ENCODE results near the gene TNFRSF1A. TPM values are rescaled to one million over a fixed set of nuclear protein-coding genes. Genes with fewer than 3 reads are reported as not detected.
A peak's percentile ranks its signal among the peaks of the same experiment; 100 is the strongest.

The TNFRSF1A gene
- total RNA-seq, 1 experiment from 2014 or later, result 59.9 TPM

- H3K23ac ChIP-seq (ENCODE audit: insufficient read length, low read depth, low read length), result no peak overlapping the region
- H3K27ac Mint-ChIP-seq, result peak overlapping the region; percentile 21 to 59 (median 47); a peak in 4 of 7 replicates
- H3K27me3 ChIP-seq (ENCODE audit: insufficient read depth, low read length), result no peaks in the 10 kb centered on the region
- peaks cover 7% of the 10 kb centered on the region; the same call in 1 of the 2 replicates for H3K79me2 ChIP-seq (ENCODE audit: insufficient read depth, low read length)
- H2AFZ ChIP-seq (ENCODE audit: low read length), result no peak overlapping the region
- H3K9ac ChIP-seq (ENCODE audit: extremely low read depth, insufficient read length, low read length), result no peak overlapping the region
- peaks cover 9% of the 10 kb centered on the region for H3K23me2 ChIP-seq (ENCODE audit: insufficient read length, low read depth, low read length, poor library complexity, severe bottlenecking)
- H2BK5ac ChIP-seq (ENCODE audit: insufficient read length, low read length), result no peak overlapping the region
- no peak for TF ChIP-seq CTCF (conservative IDR thresholded peaks at IDR 0.05)
- no peak overlapping the region for H2BK15ac ChIP-seq (ENCODE audit: low read depth, low read length)
- H3K9me3 Mint-ChIP-seq, result no peaks in the 10 kb centered on the region
- H4K20me1 ChIP-seq (ENCODE audit: control insufficient read depth, insufficient read depth, insufficient read length), result no peaks in the 10 kb centered on the region
- DNase-seq, result no peak
- no peaks in the 10 kb centered on the region for H3K79me1 ChIP-seq (ENCODE audit: insufficient read depth, low read depth, low read length, poor library complexity, severe bottlenecking)
- H3K4me1 ChIP-seq (ENCODE audit: insufficient read depth, low read length), result peaks cover 20% of the 10 kb centered on the region
- H3K4me1 Mint-ChIP-seq, result peaks cover 19 to 31% of the 10 kb centered on the region in 2 experiments
- no peak overlapping the region for H4K8ac ChIP-seq (replicated peaks; ENCODE audit: insufficient read length, low read depth, low read length)
- H4K91ac ChIP-seq (ENCODE audit: insufficient read length, low read depth, low read length), result no peak overlapping the region
- H3K27ac ChIP-seq (ENCODE audit: insufficient read length, low read depth, low read length), result no peak overlapping the region
- H3K9me3 ChIP-seq (ENCODE audit: control insufficient read depth, low read depth, low read length), result no peaks in the 10 kb centered on the region
- H3K4ac ChIP-seq (ENCODE audit: low read depth, low read length), result no peak overlapping the region
- no peak overlapping the region for H2BK20ac ChIP-seq (ENCODE audit: low read depth, low read length, poor library complexity, severe bottlenecking)
- H3K14ac ChIP-seq (ENCODE audit: insufficient read depth, low read length), result no peak overlapping the region
- peaks cover 41 to 69% (median 62%) of the 10 kb centered on the region in 3 experiments; a peak in 6 of 7 replicates for H3K36me3 Mint-ChIP-seq (ENCODE audit: insufficient read depth in 1 of 3, low read depth in 3 of 3)
- no peak overlapping the region for H3K18ac ChIP-seq (ENCODE audit: insufficient read length, low read depth, low read length)
- H3T11ph ChIP-seq (ENCODE audit: low read length), result no peak overlapping the region
- WGBS (ENCODE audit: extremely low coverage, insufficient read length, low lambda C conversion rate), result no CpG with 5 or more reads among the region's 9 CpGs
- H3K4me2 ChIP-seq (ENCODE audit: insufficient read depth, insufficient read length, low read length), result no peak overlapping the region
- H3K27me3 Mint-ChIP-seq (ENCODE audit: low read depth), result no peaks in the 10 kb centered on the region; the same call in 1 of the 2 replicates
- no peak overlapping the region for H3K56ac ChIP-seq (ENCODE audit: insufficient read length, low read depth, low read length)
- H4K5ac ChIP-seq (ENCODE audit: insufficient read length, low read depth, low read length), result no peak overlapping the region
- no peak overlapping the region for H2AK5ac ChIP-seq (ENCODE audit: insufficient read length, low read length)
- H2BK120ac ChIP-seq (ENCODE audit: low read depth, low read length, poor library complexity, severe bottlenecking), result no peak overlapping the region
- H2BK12ac ChIP-seq (ENCODE audit: insufficient read length, low read depth, low read length), result no peak overlapping the region
- no peak overlapping the region for H3K4me3 Mint-ChIP-seq
Measured at GRCh38 chr12:6333029-6333428, 8.8 kb downstream of the TNFRSF1A start.

All from H9 (cell line).